HL-60 (cell line): ENCODE results near the gene AFAP1.

ENCODE experiments used
- DNase-seq, 2 experiments: peaks; one replicate each; pipeline ENCODE4 v3.0.0-alpha.2; 2010 to 2020; ENCODE audit warnings: low read depth in 1 of 2, low spot score in 1 of 2
- H3K27ac ChIP-seq: fragments of 250-450 bp; sonication (Bioruptor Pico); replicated peaks from 2 replicates; pipeline ENCODE4 v1.5.1; 2020; ENCODE audit warnings: mild to moderate bottlenecking, moderate library complexity
- H3K27me3 ChIP-seq: fragments of 250-450 bp; sonication (Bioruptor Pico); 2 replicates; pipeline ENCODE4 v1.5.1; 2021; ENCODE audit warnings: mild to moderate bottlenecking, moderate library complexity; ENCODE audit not compliant: insufficient read depth, poor library complexity, severe bottlenecking
- H3K4me3 ChIP-seq: replicated peaks from 2 replicates; pipeline ENCODE4 v1.5.1; 2011; ENCODE audit warnings: mild to moderate bottlenecking, control low read depth, low read length; ENCODE audit not compliant: insufficient read depth
- GABPA ChIP-seq: IDR thresholded peaks from 2 replicates; pipeline ENCODE4 v1.6.1; 2012; ENCODE audit warnings: low read depth
- POLR2AphosphoS5 ChIP-seq: IDR thresholded peaks from 2 replicates; pipeline ENCODE4 v1.6.1; 2012; ENCODE audit warnings: low read depth
- SPI1 ChIP-seq: IDR thresholded peaks from 2 replicates; pipeline ENCODE4 v1.6.1; 2012; ENCODE audit warnings: low read depth, mild to moderate bottlenecking, borderline replicate concordance
- TF ChIP-seq, protein P1 (sequence below): IDR thresholded peaks from one replicate; pipeline ENCODE4 v1.5.1; 2011; ENCODE audit warnings: low read length, control low read depth, inconsistent platforms; ENCODE audit not compliant: insufficient read depth
- TF ChIP-seq, protein P2 (sequence below): IDR thresholded peaks from 2 replicates; pipeline ENCODE4 v1.6.1; 2012; ENCODE audit warnings: low read depth; ENCODE audit not compliant: insufficient replicate concordance

AFAP1 gene

DNA sequence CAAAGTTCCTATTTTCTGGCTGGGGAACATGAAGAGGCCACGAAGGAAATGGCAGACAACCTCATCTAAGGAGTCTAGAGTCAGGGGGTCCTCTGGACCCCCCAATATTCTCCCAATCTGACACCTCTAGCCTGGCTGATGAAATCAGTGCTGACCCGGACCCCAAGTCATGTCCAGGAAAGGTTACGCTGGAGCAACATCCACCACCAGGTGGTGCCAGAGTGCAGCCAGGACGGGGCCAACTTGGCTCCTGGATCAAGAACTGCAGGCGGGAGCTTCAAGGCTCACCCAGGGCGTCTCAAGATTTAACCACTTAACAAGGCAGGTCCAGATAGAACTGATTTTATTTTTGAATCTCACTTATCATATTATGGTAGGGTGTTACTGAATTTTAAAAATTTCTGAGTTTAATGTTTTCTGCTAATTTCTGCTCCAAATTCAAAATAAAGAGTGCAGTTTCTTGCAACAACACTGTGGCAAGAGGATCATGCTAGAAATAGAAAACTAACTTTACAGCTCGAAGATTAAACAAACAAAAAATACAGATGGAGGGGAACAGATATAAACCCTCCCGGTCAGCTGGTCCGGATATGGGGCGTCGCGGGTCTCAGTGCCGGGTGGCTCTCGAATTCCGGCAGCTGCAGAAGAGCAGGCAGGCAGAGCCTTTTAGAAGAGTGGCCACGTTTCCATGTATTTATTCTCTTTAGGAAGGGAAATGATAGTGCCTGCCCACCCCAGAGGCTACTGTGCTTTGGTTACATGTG lies 135.5 kb downstream of the AFAP1 start:
- Histone ChIP-seq H3K4me3 (no peak overlapping the region), H3K27ac (no peak overlapping the region), H3K27me3 (peaks cover 2% of the 10 kb centered on the region)
- peak; percentile 35 to 65 for DNase-seq
- TF ChIP-seq, protein P1, sequence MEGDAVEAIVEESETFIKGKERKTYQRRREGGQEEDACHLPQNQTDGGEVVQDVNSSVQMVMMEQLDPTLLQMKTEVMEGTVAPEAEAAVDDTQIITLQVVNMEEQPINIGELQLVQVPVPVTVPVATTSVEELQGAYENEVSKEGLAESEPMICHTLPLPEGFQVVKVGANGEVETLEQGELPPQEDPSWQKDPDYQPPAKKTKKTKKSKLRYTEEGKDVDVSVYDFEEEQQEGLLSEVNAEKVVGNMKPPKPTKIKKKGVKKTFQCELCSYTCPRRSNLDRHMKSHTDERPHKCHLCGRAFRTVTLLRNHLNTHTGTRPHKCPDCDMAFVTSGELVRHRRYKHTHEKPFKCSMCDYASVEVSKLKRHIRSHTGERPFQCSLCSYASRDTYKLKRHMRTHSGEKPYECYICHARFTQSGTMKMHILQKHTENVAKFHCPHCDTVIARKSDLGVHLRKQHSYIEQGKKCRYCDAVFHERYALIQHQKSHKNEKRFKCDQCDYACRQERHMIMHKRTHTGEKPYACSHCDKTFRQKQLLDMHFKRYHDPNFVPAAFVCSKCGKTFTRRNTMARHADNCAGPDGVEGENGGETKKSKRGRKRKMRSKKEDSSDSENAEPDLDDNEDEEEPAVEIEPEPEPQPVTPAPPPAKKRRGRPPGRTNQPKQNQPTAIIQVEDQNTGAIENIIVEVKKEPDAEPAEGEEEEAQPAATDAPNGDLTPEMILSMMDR, result peak; percentile 69
- no peak for TF ChIP-seq POLR2AphosphoS5
- TF ChIP-seq, protein P2, sequence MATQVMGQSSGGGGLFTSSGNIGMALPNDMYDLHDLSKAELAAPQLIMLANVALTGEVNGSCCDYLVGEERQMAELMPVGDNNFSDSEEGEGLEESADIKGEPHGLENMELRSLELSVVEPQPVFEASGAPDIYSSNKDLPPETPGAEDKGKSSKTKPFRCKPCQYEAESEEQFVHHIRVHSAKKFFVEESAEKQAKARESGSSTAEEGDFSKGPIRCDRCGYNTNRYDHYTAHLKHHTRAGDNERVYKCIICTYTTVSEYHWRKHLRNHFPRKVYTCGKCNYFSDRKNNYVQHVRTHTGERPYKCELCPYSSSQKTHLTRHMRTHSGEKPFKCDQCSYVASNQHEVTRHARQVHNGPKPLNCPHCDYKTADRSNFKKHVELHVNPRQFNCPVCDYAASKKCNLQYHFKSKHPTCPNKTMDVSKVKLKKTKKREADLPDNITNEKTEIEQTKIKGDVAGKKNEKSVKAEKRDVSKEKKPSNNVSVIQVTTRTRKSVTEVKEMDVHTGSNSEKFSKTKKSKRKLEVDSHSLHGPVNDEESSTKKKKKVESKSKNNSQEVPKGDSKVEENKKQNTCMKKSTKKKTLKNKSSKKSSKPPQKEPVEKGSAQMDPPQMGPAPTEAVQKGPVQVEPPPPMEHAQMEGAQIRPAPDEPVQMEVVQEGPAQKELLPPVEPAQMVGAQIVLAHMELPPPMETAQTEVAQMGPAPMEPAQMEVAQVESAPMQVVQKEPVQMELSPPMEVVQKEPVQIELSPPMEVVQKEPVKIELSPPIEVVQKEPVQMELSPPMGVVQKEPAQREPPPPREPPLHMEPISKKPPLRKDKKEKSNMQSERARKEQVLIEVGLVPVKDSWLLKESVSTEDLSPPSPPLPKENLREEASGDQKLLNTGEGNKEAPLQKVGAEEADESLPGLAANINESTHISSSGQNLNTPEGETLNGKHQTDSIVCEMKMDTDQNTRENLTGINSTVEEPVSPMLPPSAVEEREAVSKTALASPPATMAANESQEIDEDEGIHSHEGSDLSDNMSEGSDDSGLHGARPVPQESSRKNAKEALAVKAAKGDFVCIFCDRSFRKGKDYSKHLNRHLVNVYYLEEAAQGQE, result no peak
- TF ChIP-seq SPI1, result no peak
- TF ChIP-seq GABPA, result no peak

DNA sequence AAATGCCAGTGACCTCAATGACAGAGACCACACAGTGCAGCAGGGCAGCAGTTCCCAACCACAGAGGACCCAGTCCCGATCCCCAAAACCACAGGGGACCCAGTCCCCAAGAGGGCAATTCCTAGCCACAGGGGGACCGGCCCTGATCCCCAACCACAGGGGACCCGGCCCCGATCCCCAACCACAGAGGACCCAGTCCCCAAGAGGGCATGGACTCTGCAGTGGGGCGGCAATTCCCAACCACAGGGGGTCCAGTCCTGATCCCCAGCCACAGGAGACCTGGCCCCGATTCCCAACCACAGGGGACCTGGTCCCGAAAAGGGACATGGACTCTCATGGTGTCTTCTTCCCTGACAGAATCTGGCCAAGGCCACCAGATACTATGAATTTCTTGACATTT lies 136.3 kb downstream of the AFAP1 start:
- Histone ChIP-seq H3K27me3 (peaks cover 2% of the 10 kb centered on the region), H3K27ac (no peak overlapping the region), H3K4me3 (no peak overlapping the region)
- TF ChIP-seq SPI1 (no peak), GABPA (no peak)
- TF ChIP-seq, protein P1, result no peak
- no peak for DNase-seq

DNA sequence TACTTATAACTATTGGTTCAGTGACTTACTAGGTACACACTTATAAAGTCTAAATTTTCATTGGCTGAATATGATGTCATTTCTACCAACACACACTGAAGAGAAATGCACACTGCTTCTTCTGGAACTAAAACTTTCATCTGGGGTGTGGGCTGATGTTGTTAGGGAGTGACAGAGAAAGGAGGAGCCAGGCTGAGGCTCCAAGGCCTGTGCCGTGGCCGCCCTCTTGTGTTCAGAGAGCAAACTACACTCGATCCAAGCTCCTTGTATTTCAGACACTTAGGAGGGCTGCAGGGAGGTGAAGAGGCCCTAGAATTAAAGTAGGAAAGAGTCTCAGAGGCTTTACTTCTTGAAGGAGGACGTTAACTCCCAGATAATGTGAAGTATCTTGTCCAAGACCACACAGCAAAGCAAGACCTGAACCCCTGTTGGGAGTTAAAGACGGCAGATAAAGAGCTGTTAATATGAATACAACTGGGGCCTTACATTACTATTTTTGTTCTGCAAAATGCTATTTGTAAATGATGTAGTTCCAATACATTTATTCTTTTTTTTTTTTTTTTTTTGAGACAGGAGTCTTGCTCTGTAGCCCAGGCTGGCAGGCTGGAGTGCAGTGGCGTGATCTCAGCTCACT lies 137.5 kb downstream of the AFAP1 start:
- Histone ChIP-seq H3K4me3 (no peak overlapping the region), H3K27ac (no peak overlapping the region), H3K27me3 (no peaks in the 10 kb centered on the region)
- TF ChIP-seq, protein P2, result no peak
- TF ChIP-seq POLR2AphosphoS5 (no peak), GABPA (no peak), SPI1 (no peak)
- TF ChIP-seq, protein P1, result peak; percentile 46
- peak; percentile 35 to 54 for DNase-seq
